ENCODE measurements around the gene CYS1. TPM values are rescaled to one million over a fixed set of nuclear protein-coding genes. Genes with fewer than 3 reads are reported as not detected.

CYS1 gene
- total and polyA plus RNA-seq, 2 of the 8 experiments (the other 6 are each of a cell fraction or from before 2014, with no cell fraction given), result 0.09 to 0.13 TPM

- Histone ChIP-seq H2AFZ (ENCODE audit: low read length) (no peak overlapping the region), H3K9ac (replicated peaks in 1 of 4; ENCODE audit: extremely low read depth in 1 of 4, low read depth in 3 of 4, low read length in 3 of 4) (peak overlapping the region; percentile 93 to 96 (median 94)), H4K91ac (replicated peaks; ENCODE audit: insufficient read length, low read length) (no peak overlapping the region), H3K56ac (replicated peaks; ENCODE audit: insufficient read length, low read depth, low read length) (peak overlapping the region; percentile 93), H3K36me3 (ENCODE audit: control insufficient read depth in 2 of 4, insufficient read depth in 4 of 4, low read length in 3 of 4) (peaks cover 12 to 47% (median 34%) of the 10 kb centered on the region in 4 experiments), H2AK5ac (ENCODE audit: low read depth, low read length) (no peak overlapping the region), H4K8ac (ENCODE audit: extremely low read depth, insufficient read depth, low read length) (no peak overlapping the region), H2BK12ac (ENCODE audit: low read depth, low read length) (no peak overlapping the region), H3K23ac (ENCODE audit: insufficient read length) (no peak overlapping the region), H2BK15ac (ENCODE audit: low read length) (no peak overlapping the region), H3K27ac (ENCODE audit: low read depth, low read length) (peak overlapping the region; percentile 85; the same call in 1 of the 2 replicates), H3K4me1 (replicated peaks in 1 of 4; ENCODE audit: control insufficient read depth in 3 of 4, insufficient read depth in 4 of 4, low read length in 3 of 4) (peaks cover 1 to 5% (median 4%) of the 10 kb centered on the region in 4 experiments; a peak in 5 of 7 replicates), H2BK120ac (replicated peaks; ENCODE audit: low read depth, low read length) (no peak overlapping the region), H3K27me3 (replicated peaks in 1 of 4; ENCODE audit: control insufficient read depth in 3 of 4, extremely low read depth in 1 of 4, insufficient read depth in 3 of 4, low read length in 3 of 4) (no peaks in the 10 kb centered on the region), H2BK5ac (ENCODE audit: low read depth, low read length) (0 out of 2 replicates have a peak overlapping the region, but pooled peaks have one; percentile 88), H4K20me1 (replicated peaks in 1 of 2; ENCODE audit: control insufficient read depth in 1 of 2, insufficient read depth in 2 of 2, low read length in 2 of 2) (peaks cover 6 to 16% of the 10 kb centered on the region in 2 experiments), H2BK20ac (ENCODE audit: low read length) (no peak overlapping the region), H3K4me2 (ENCODE audit: insufficient read depth in 1 of 2, low read depth in 2 of 2, low read length in 2 of 2) (peak overlapping the region; percentile 79 to 92), H3K18ac (ENCODE audit: extremely low read depth, low read length) (peak overlapping the region; percentile 94; the same call in 1 of the 2 replicates), H3K14ac (ENCODE audit: insufficient read length) (no peak overlapping the region), H3K4ac (replicated peaks; ENCODE audit: insufficient read length, low read depth, low read length) (no peak overlapping the region), H3K79me2 (ENCODE audit: control insufficient read depth in 1 of 2, insufficient read depth in 2 of 2, low read length in 2 of 2) (peaks cover 0 to 38% of the 10 kb centered on the region in 2 experiments; a peak in 3 of 4 replicates), H3K79me1 (ENCODE audit: low read depth, low read length) (peaks cover 9% of the 10 kb centered on the region), H4K5ac (ENCODE audit: insufficient read length, low read depth, low read length) (peak overlapping the region; percentile 94), H3K23me2 (ENCODE audit: low read depth, low read length) (peaks cover 13% of the 10 kb centered on the region), H3K9me3 (ENCODE audit: insufficient read depth in 2 of 2, low read depth in 1 of 2, low read length in 1 of 2) (no peaks in the 10 kb centered on the region), H3K4me3 (ENCODE audit: extremely low read depth in 1 of 4, insufficient read depth in 2 of 4, low read depth in 3 of 4, low read length in 4 of 4) (peak overlapping the region; percentile 85 to 96 (median 88))
- 2% methylated on average over 18 of the region's 18 CpGs; no CpG with 5 or more reads in 1 of the 2 experiments for WGBS, 2 experiments (ENCODE audit: extremely low coverage in 1 of 2, insufficient coverage in 1 of 2, insufficient read length in 1 of 2, insufficient replicate concordance in 2 of 2, low coverage in 1 of 2, low lambda C conversion rate in 2 of 2, missing lambda C conversion rate in 1 of 2)
- DNase-seq (ENCODE audit: low read depth in 1 of 2, low spot score in 2 of 2) (no peak), FAIRE-seq (no peak)
- TF ChIP-seq SUZ12 (IDR thresholded peaks at IDR 0.05; ENCODE audit: low read length), result no peak
- TF ChIP-seq SRF (IDR thresholded peaks at IDR 0.05; ENCODE audit: low read depth, low read length), result no peak
- no peak for TF ChIP-seq MAFK (IDR thresholded peaks at IDR 0.05; ENCODE audit: low read depth, low read length)
- TF ChIP-seq TCF12 (IDR thresholded peaks at IDR 0.05; ENCODE audit: low read depth, low read length), result no peak
- TF ChIP-seq HDAC2 (IDR thresholded peaks at IDR 0.05; ENCODE audit: borderline replicate concordance in 1 of 2, low read depth in 2 of 2, low read length in 2 of 2), result no peak
- no peak for TF ChIP-seq POLR2AphosphoS5 (IDR thresholded peaks at IDR 0.05; ENCODE audit: low read depth, low read length)
- TF ChIP-seq SIX5 (IDR thresholded peaks at IDR 0.05; ENCODE audit: low read depth, low read length), result no peak
- no peak for TF ChIP-seq BCL11A (IDR thresholded peaks at IDR 0.05; ENCODE audit: low read depth in 2 of 2, low read length in 2 of 2)
- TF ChIP-seq CBX8 (IDR thresholded peaks at IDR 0.05; ENCODE audit: borderline replicate concordance, low read depth, low read length), result no peak
- TF ChIP-seq GABPA (IDR thresholded peaks at IDR 0.05; ENCODE audit: borderline replicate concordance, insufficient read depth, low read length), result no peak
- ChIA-PET CTCF (ENCODE audit: partially characterized antibody) (interaction anchor here (0.6 to 12.5 kb wide), 9 partner anchors 19 to 312 kb away, joined by 3 to 141 read pairs (median 4); no protein-coding TSS in a partner anchor), POLR2A (ENCODE audit: partially characterized antibody) (interaction anchor here (0.7 to 8.9 kb wide), 8 partner anchors 11 to 44 kb away, joined by 3 to 87 read pairs (median 7); partner anchors contain the start of gene CYS1)
Observed at GRCh38 chr2:10123281-10123680, 43.1 kb upstream of the CYS1 start.

All from H1 (cell line).